GM12864 (cell line): ENCODE measurements around the gene CNRIP1.

Experiments used
- DNase-seq: peaks from one replicate; pipeline ENCODE4 v3.0.0-alpha.2; 2011; ENCODE audit warnings: low read depth
- H3K4me3 ChIP-seq: 2 replicates; pipeline ENCODE4 v1.5.1; 2011; ENCODE audit warnings: mild to moderate bottlenecking, low read depth, low read length, control low read depth
- CTCF ChIP-seq: IDR thresholded peaks from 2 replicates; pipeline ENCODE4 v1.5.1; 2011; ENCODE audit warnings: low read depth, mild to moderate bottlenecking, moderate library complexity, low read length, control low read depth, inconsistent platforms; ENCODE audit errors: missing control alignments

The CNRIP1 gene

GRCh38 chr2:68319398-68320117 lies at the start of gene CNRIP1:
Gene CNRIP1 (minus strand): TSS chr2:68319949. CDS start chr2:68319400, 549 bp downstream.
- TF ChIP-seq CTCF, result no peak
- no peak for DNase-seq

GRCh38 chr2:68369337-68369734 lies 49.6 kb upstream of the CNRIP1 start:
- no peak for DNase-seq
- TF ChIP-seq CTCF, result no peak
- H3K4me3 ChIP-seq, result peak overlapping the region; percentile 89

More at GRCh38 chr2:68319398-68320117, at the start of gene CNRIP1:
- peak within 1 kb of the TSS; percentile 34 for H3K4me3 ChIP-seq

GRCh38 chr2:68368654-68369336 lies 49.0 kb upstream of the CNRIP1 start:
- no peak for TF ChIP-seq CTCF
- no peak for DNase-seq
- H3K4me3 ChIP-seq, result peak overlapping the region; percentile 89

- DNase-seq, result no peak
- no peak for TF ChIP-seq CTCF
- peak overlapping the region; percentile 89 for H3K4me3 ChIP-seq
These were observed 48.4 kb upstream of the CNRIP1 start for GRCh38 chr2:68367953-68368653.

- no peak for DNase-seq
- TF ChIP-seq CTCF, result no peak
- H3K4me3 ChIP-seq, result peak overlapping the region; percentile 89
These were observed 46.4 kb upstream of the CNRIP1 start for GRCh38 chr2:68366083-68366560.

- no peak for DNase-seq
- TF ChIP-seq CTCF, result no peak
These were observed 45.3 kb upstream of the CNRIP1 start, which contains the start of gene PLEK for GRCh38 chr2:68365087-68365486. Gene PLEK (plus strand): TSS chr2:68365282. CDS start chr2:68365352, 70 bp downstream.

More at GRCh38 chr2:68365087-68365486, 45.3 kb upstream of the CNRIP1 start, which contains the start of gene PLEK:
- peak within 1 kb of the TSS; percentile 89 for H3K4me3 ChIP-seq
